D721Med (cell line): Measurements from ENCODE around the gene VGLL3.
A peak's percentile ranks its signal among the peaks of the same experiment; 100 is the strongest.

Experiments
- DNase-seq: peaks from one replicate; pipeline ENCODE4 v3.0.0; 2011; ENCODE audit warnings: low spot score; ENCODE audit not compliant: insufficient read length
- FAIRE-seq: peaks from 2 replicates; lab custom pipeline; 2011; peaks lifted over from hg19 to GRCh38; lab: Jason Lieb, UNC
- TF ChIP-seq, protein P1 (sequence below): IDR thresholded peaks from 2 replicates; pipeline ENCODE4 v1.5.1; 2012; ENCODE audit warnings: mild to moderate bottlenecking, control low read depth; ENCODE audit not compliant: insufficient read depth; ENCODE audit errors: missing control alignments

VGLL3 gene

DNA sequence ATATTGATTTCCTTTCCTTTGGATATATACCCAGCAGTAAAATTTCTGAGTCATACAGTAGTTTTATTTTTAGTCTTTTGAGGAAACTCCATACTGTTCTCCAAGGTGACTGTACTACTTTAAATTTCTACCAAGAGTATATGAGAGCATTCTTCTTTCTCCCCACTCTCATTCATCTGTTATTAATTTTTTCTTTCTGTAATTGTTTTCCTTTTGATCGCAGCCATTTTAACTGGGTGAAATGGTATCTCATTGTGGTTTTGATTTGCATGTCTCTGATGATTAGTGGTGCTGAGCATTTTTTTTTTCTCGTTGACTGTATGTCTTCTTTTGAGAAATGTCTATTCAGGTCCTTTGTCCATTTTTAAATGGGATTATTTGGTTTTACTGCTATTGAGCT is 18.3 kb upstream of the VGLL3 start:
- FAIRE-seq (no peak), DNase-seq (no peak)
- TF ChIP-seq, protein P1, sequence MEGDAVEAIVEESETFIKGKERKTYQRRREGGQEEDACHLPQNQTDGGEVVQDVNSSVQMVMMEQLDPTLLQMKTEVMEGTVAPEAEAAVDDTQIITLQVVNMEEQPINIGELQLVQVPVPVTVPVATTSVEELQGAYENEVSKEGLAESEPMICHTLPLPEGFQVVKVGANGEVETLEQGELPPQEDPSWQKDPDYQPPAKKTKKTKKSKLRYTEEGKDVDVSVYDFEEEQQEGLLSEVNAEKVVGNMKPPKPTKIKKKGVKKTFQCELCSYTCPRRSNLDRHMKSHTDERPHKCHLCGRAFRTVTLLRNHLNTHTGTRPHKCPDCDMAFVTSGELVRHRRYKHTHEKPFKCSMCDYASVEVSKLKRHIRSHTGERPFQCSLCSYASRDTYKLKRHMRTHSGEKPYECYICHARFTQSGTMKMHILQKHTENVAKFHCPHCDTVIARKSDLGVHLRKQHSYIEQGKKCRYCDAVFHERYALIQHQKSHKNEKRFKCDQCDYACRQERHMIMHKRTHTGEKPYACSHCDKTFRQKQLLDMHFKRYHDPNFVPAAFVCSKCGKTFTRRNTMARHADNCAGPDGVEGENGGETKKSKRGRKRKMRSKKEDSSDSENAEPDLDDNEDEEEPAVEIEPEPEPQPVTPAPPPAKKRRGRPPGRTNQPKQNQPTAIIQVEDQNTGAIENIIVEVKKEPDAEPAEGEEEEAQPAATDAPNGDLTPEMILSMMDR = no peak

DNA sequence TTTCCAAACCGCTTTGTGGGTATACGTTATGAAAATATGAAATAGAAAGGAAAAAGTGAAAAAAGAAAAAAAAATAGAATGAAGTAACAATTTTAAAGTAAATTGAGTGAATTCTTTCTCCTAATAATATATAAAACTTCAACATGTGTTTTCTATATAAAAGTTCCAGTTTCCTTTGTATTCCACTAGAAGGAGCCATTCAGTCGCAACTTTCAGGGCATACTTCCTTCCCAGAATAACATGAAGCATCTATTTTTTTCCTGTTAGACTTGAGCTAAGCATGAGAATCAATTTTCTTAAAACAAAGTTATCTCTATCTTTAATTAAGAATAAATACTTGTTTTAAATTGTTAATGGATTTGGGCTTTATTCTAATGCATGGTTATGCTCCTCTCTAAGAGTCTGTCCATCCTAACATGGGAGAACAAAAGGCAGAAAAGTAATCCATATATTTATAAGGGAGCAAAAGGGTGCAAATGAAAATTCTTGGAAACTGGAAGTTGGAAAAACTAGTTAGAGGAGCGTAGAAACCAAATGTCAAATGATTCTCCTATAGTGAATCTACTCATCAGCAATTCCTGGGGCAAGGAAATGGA is 16.0 kb upstream of the VGLL3 start:
- FAIRE-seq (no peak), DNase-seq (no peak)
- TF ChIP-seq, protein P1 = peak; percentile 8

DNA sequence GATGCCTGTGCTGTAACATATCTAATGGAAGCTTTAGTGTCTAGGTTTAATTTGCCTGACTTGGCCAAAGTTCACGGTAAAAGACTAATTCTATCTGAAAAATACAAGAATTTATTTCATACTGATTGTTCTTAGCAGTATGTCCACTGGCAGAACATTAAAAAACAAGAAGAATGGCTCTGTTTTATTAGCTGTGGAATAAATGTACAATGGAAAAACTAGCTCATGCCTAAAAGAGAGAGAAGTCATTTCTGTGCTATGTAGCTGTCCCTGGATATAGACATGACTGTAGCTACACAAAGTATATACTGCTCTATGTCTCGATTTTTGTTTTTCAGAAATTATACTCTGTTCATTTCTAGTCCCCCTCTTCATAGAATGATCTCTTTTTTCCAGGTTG is 13.9 kb upstream of the VGLL3 start:
- TF ChIP-seq, protein P1 = no peak
- FAIRE-seq = no peak
- no peak for DNase-seq

DNA sequence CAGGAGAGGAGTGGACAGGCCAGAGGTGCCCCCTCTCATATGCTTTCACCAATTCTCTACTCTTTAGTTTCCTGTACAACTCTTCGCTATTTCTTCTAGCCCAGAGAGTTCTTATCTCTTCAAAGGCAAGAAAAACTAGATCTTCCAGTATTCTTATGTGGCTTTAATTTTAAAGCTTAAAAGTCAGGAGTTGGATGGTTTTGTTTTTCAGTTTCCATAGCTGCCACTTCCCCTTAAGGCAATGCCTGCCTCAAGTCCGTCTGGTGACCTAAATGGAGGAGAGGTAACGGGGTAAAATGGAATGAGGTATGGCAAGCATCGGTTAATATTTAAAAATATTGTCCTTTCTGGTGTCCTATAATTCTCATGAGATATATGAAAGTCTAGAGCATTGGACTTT is 11.4 kb upstream of the VGLL3 start:
- no peak for DNase-seq
- no peak for FAIRE-seq
- TF ChIP-seq, protein P1 = no peak

DNA sequence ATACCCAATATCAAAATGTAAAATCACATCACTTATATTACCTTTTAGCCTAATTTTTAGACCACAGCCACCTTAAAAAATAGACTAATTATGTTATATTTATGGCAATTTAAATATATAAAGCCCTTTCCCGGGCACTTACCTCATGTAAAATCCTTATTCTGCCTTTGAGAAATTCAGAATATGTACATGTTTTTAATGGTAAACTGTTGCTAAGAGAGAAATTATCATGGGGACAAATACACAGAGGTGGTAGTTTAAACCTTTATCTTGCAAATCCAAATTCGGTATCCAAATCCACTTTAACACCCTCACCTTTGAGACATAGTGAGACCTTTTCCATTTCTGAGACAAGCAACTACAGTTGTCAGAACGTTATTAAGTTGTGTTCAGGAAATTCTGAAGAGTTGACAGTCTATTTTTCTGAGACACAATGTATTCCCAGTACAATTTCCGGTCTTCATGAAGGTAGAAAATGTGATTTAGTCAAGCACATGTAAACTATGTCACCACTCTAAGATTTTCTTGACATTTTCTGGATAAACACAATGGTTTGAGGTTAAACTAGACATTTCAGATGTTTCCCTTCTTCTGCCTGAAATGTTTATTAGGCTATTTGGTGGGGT is 10.6 kb upstream of the VGLL3 start:
- TF ChIP-seq, protein P1 = no peak
- DNase-seq (no peak), FAIRE-seq (no peak)

DNA sequence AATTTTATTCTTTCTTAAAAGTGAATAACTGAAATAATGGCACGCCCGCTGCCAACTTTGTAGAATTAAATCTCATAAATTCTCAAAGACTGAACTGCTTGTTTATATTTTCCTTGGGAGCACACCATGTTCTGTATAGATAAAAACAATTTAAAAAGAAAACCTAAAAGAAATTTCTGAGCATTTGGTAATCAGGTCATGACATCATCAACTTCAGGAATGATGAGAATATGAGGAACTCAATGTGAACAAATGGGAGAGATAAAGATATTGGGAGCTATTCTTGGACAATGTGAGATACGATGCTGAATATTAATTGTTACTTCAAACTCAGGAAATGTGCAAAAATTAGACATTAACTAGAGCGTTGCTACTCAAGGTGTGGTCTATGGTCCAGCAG is 10.0 kb upstream of the VGLL3 start:
- DNase-seq (no peak), FAIRE-seq (no peak)
- TF ChIP-seq, protein P1 = no peak

DNA sequence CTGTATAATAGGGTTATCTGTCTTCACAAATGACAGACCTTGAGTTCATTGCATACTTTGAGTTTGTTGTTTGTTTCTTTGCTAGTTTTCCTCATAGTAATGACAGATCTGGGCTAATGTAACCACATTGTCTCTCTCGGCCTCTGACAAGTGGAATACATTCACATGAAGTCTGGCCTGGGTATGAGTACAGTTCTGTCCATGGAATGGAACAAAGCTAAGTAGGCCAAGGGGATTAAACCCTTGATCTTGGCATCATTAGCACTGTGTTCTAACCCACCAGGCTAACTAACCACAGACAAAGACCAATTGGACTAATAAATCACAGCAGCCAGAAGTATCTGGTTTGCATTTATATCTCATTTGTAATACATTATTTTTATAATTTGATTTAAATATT is 7.6 kb upstream of the VGLL3 start:
- FAIRE-seq = no peak
- TF ChIP-seq, protein P1 = no peak

More for the DNA sequence above, 7.6 kb upstream of the VGLL3 start:
- DNase-seq = no peak
